ENCODE measurements around the gene C17orf67.
A peak's percentile ranks its signal among the peaks of the same experiment; 100 is the strongest.

C17orf67 gene

GRCh38 chr17:56820207-56820606 is 13.5 kb downstream of the C17orf67 start:
- POLR2A ChIA-PET (ENCODE audit: low non-redundant PET) = no interaction called here

DNA sequence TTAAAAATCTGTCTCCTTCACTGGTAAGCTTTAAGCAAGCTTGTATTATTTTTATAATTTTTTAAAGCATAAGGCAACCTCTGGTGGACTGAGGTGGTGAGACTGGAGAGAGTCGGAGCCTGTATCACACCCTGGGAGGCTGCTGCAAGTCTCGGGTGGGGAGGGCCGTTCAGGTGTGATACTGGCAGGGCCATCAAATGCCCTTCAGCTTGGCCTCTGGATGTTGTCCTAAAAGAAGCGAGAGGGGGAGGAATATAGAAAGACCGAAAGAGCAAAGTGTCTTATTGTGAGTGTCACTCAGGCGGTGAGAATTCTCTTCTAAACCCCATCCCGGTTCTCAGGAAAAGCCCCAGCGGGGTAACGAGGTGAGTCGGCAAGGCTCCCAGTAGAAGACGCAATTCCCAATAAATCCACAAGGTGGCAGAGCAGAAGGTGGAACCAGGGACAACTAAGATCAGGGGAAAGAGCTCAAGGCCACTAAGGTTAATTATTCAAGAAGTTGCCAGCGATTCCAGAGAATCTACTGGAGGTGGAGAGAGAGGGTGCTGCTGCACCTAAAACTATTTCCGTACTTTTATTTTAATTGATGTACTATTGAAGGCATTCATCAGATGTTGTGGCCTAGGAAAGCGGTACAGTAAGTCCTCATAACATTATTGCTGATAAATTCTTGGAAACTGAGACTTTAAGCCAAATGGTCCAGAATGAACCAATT is 14.1 kb downstream of the C17orf67 start:
- CTCF ChIA-PET = interaction anchor here (0.5 to 1.7 kb wide), 19 partner anchors 9 to 1274 kb away, joined by 3 to 6 read pairs (median 3); partner anchors contain the start of genes DGKE and NOG
- H3K27ac ChIP-seq = no peak overlapping the region
- peak; percentile 92 for TF ChIP-seq CTCF (conservative IDR thresholded peaks at IDR 0.05; ENCODE audit: low read depth)
- DNase-seq (ENCODE audit: low spot score) = peak; percentile 78
- POLR2A ChIA-PET (ENCODE audit: low non-redundant PET) = interaction anchor here (0.6 kb wide), 1 partner anchor 216 kb away, joined by 3 read pairs; no protein-coding TSS in a partner anchor

More at GRCh38 chr17:56820207-56820606, 13.5 kb downstream of the C17orf67 start:
- CTCF ChIA-PET = interaction anchor here (0.5 to 1.7 kb wide), 15 partner anchors 9 to 1274 kb away, joined by 3 to 6 read pairs (median 4); partner anchors contain the start of genes DGKE and NOG
- no peak for TF ChIP-seq CTCF (conservative IDR thresholded peaks at IDR 0.05; ENCODE audit: low read depth)
- no peak for DNase-seq (ENCODE audit: low spot score)
- no peak overlapping the region for H3K27ac ChIP-seq

DNA sequence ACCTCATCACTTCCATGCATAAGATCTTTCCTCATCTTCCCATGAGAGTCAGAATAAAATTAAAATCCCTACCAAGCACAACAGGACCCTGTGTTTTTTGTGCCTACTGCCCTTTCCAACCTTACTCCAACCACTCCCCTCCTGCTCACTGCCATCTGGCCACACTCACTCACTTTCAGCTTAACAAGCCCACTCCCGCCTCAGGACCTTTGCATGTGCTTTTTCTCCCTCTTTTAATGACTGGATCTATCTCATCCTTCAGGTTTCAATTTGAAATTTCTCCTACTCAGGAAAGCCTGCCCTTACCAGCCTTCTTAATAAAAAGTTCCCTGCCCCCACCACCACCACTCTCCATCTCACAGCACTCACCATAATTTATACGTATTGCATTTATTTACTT is 14.7 kb downstream of the C17orf67 start:
- ChIA-PET POLR2A (ENCODE audit: low non-redundant PET) (interaction anchor here (0.6 kb wide), 1 partner anchor 216 kb away, joined by 3 read pairs; no protein-coding TSS in a partner anchor), CTCF (interaction anchor here (0.6 to 1.7 kb wide), 8 partner anchors 16 to 1072 kb away, joined by 3 to 6 read pairs (median 4); partner anchors contain the start of gene DGKE)
- TF ChIP-seq CTCF (conservative IDR thresholded peaks at IDR 0.05; ENCODE audit: low read depth) = no peak
- DNase-seq (ENCODE audit: low spot score) = no peak
- no peak overlapping the region for H3K27ac ChIP-seq

DNA sequence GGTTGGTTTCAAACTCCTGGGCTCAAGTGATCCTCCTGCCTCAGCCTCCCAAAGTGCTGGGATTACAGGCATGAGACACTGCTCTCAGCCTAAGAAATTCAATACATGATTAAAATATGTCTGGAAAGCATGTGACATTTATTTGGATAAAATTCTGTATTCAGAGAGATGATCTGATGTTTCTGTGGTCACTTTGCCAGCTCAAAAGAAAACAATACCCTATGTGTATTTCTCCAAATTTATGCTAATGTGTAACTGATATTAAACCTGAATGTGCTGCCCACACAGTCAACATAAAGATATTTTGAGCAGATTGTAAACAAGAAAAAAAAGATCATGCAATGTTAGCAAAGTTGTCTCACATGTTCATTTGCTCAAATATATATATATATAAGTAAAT is 16.7 kb downstream of the C17orf67 start:
- H3K27ac ChIP-seq = no peak overlapping the region
- POLR2A ChIA-PET (ENCODE audit: low non-redundant PET) = no interaction called here
- no peak for DNase-seq (ENCODE audit: low spot score)
- CTCF ChIA-PET = no interaction called here
- TF ChIP-seq CTCF (conservative IDR thresholded peaks at IDR 0.05; ENCODE audit: low read depth) = no peak

DNA sequence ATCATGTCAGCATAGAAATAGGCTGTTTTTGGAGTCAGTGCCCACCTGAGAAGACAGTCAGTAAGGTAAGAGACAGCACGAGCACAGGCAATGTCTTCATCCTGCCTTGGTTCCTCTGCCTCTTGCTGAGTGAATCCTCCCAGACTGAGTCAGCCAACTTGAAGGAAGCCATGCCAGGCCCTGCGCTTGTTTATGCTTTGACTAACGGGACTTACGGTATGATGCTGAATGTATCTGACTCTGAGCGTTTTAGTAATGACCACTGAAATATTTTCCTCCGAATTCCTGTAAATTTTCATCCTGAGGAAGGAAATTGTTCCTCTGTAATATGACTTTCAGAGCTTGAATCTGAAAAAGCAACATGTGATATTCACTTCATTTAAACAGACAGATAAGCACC is 18.0 kb downstream of the C17orf67 start:
- DNase-seq (ENCODE audit: low spot score) = no peak
- ChIA-PET POLR2A (ENCODE audit: low non-redundant PET) (no interaction called here), CTCF (interaction anchor here (0.6 kb wide), 1 partner anchor 1368 kb away, joined by 7 read pairs; no protein-coding TSS in a partner anchor)
- H3K27ac ChIP-seq = no peak overlapping the region
- no peak for TF ChIP-seq CTCF (conservative IDR thresholded peaks at IDR 0.05; ENCODE audit: low read depth)

- TF ChIP-seq CTCF (conservative IDR thresholded peaks at IDR 0.05; ENCODE audit: low read depth) = no peak
- H3K27ac ChIP-seq = no peak overlapping the region
- POLR2A ChIA-PET (ENCODE audit: low non-redundant PET) = no interaction called here
- no peak for DNase-seq (ENCODE audit: low spot score)
- CTCF ChIA-PET = no interaction called here
Observed at GRCh38 chr17:56812901-56813388, 20.8 kb downstream of the C17orf67 start.
